GM12892 (cell line): ENCODE results near the gene ABCA1.
"Not testable (repeated sequence)": the region's sequence is repeated elsewhere in the genome, so short reads cannot be mapped to it uniquely, and the experiment has no call there.

Source experiments
- DNase-seq: peaks from one replicate; pipeline ENCODE4 v3.0.0; 2011; ENCODE audit not compliant: insufficient read length
- FAIRE-seq: peaks from 2 replicates; lab custom pipeline; 2011; peaks lifted over from hg19 to GRCh38; lab: Jason Lieb, UNC
- POLR2A ChIP-seq: IDR thresholded peaks from 2 replicates; pipeline ENCODE4 v1.6.1; 2011; ENCODE audit warnings: low read depth, low read length, control low read depth
- POLR2AphosphoS5 ChIP-seq: IDR thresholded peaks from 2 replicates; pipeline ENCODE4 v1.6.1; 2011; ENCODE audit warnings: low read depth, low read length, control low read depth
- TAF1 ChIP-seq: IDR thresholded peaks from 2 replicates; pipeline ENCODE4 v1.6.1; 2011; ENCODE audit warnings: low read depth, mild to moderate bottlenecking, control low read depth, low read length, borderline replicate concordance

ABCA1 gene

DNA sequence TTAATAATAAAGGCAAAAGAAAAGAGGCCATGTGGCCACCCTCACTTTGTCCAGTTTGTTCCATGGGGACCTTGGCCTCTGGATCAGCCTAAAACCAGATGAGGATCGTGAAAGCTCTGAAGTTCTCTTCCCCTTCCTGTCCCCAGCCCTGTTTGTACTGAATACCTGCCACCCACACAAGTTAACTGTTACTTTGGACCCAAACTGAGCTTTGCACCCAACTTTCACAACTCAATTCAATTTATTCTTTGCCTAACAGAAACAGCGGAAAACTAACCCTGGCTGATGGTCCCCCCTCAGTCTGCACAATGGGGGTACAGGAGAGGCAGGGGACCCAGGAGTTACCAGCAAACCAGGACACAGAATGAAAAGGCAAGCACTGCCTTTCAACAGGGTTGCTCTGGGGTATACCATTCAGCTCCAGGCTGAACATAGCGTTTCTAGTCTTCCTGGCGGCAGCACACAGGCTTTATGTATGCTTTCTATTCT is 28.2 kb downstream of the ABCA1 start:
- TF ChIP-seq POLR2A (no peak), POLR2AphosphoS5 (no peak), TAF1 (no peak)
- DNase-seq (no peak), FAIRE-seq (no peak)

DNA sequence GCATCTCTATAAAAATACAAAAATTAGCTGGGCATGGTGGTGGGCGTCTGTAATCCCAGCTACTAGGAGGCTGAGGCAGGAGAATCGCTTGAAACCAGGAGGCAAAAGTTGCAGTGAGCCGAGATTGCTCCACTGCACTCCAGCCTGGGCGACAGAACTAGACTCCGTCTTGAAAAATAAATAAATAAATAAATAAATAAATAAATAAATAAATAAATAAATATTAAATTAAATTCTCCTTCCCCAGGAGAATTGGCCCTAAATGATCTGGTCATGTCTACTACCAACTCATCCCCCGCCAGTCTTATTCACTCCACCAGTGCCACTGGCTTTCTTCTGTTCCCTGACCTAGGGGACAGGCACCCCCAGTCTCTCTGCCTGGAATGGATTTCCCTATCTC is 29.6 kb downstream of the ABCA1 start:
- FAIRE-seq, DNase-seq: not testable (repeated sequence)

DNA sequence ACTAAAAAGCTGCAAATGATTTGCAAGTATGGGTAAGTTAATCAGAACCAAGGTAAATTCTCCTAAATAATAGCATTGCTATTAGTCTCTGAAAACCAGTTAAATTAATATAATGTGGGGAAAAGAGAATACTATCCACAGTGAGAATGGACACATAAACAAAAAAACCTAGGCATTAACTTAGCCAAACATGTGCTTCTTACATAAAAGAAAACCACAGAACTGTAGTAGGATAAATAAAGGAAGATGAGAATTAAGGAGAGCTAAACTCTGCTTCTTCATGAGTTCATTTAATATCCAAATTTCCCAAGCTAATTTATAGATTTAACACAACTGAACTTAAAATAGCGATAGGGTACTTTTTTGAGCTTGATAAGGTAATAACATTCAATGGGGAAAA is 31.8 kb downstream of the ABCA1 start:
- no peak for DNase-seq
- TF ChIP-seq POLR2A, result no peak
- TF ChIP-seq TAF1, result no peak
- TF ChIP-seq POLR2AphosphoS5, result no peak
- FAIRE-seq, result no peak

DNA sequence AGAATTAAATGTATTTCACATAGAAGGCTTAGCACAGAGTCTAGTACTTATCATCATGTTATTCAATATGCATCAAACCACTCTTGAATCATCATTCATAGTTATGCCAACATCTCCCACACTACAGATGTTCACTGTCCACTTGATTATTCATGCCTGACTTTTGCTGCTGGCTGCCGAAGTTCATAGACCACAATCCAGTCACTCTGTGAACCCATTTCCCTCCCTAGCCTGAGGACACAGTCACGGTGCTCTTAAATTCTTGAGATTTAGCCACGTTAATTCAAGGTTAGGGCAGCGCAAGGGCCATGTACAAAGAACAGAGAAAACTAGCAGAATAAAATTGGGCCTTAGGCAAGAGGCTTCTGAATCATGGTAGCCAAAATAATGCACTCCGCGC is 32.4 kb downstream of the ABCA1 start:
- FAIRE-seq (no peak), DNase-seq (no peak)
- no peak for TF ChIP-seq POLR2A
- no peak for TF ChIP-seq TAF1
- no peak for TF ChIP-seq POLR2AphosphoS5

DNA sequence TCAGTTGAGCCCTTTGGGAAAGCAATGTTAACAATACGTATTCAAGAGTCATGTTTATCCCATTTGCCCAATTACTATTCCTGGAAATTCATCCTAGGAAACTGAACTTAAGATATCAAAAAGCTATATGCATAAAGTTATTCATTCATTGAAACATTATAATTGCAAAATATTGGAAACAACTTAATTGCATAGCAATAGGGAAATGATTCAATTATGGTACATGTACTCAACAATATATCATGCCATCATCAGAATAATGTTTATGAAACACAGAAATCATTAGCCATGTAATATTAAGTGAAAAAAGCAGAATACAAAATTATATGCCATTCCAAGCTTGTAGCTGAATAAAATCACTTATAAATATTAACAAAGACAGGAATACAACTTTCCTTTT is 35.3 kb downstream of the ABCA1 start:
- TF ChIP-seq POLR2A (no peak), POLR2AphosphoS5 (no peak), TAF1 (no peak)
- no peak for FAIRE-seq

DNA sequence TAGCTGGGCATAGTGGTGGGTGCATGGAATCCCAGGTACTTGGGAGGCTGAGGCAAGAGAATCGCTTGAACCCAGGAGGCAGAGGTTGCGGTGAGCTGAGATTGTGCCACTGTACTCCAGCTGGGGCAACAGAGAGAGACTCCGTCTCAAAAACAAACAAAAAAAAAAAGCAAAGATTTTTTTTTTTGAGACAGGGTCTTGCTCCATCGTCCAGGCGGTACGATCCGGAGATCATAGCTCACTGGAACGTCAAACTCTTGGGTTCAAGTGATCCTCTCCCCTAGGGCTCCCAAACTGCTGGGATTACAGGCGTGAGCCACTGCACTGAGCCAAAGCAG is 37.6 kb downstream of the ABCA1 start:
- FAIRE-seq, result no peak
- DNase-seq, result no peak
- no peak for TF ChIP-seq POLR2A
- no peak for TF ChIP-seq POLR2AphosphoS5
- no peak for TF ChIP-seq TAF1

More for the DNA sequence above, 35.3 kb downstream of the ABCA1 start:
- DNase-seq, result no peak

DNA sequence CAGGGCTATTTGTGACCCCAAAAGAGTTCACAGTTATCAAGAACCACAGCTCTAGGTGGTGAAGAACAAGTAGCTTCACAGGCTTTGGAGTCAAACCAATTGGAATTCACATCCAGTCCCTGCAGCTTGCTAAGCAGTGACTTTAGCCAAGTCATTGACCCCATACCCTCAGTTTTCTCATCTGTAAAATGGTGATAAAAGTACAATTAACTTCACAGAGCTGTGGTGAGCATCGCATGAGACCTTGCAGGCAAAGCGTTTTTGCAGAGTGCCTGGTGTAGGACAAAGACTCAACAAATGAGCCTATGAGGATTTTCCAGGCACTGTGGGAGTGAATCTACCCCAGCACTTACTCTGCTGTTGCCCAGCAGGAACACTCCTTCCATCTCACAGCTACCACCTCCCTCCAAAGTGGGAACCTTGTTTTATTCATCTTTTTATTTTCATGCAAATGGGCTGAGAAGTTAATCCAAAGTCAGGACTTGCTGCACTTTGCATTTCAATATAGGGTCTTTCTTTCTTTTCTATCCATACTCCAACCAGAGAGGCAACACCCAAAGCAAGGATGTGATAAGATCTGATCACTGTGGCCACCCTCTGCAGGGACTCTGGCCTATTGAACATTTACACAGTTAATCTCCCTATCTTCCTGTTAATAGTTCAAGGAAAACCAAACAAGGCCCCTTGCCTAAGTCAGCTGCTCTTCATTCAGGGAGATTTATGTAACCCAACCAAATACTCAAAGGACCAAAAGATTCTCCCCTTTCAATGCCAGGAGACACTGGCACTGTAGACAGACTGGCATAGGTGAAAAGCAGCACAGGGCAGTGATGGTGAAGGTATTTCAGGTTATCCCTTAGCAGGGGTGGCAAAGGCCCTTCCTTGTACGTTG is 41.9 kb downstream of the ABCA1 start:
- DNase-seq (no peak), FAIRE-seq (no peak)
- TF ChIP-seq POLR2A (no peak), TAF1 (no peak), POLR2AphosphoS5 (no peak)

DNA sequence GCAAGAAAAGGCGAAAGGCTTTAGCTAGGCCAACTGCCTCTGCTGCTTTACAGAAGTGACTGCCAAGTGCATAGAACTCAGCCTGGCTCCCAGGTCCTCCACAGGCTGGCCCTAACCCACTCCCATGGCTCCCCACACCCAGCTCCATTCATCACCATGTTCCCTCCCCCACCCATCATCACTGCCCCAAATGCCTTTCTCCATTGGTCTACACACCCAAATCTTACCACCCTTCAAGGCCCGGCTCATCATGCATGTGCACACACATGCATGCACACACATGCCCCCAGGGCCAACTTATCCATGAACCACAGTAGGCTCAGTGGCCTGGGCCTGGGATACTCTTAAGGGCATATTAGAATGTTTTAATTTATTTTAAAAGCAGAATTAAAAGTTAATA is 44.8 kb downstream of the ABCA1 start:
- FAIRE-seq (no peak), DNase-seq (no peak)
- TF ChIP-seq POLR2AphosphoS5 (no peak), POLR2A (no peak), TAF1 (no peak)

DNA sequence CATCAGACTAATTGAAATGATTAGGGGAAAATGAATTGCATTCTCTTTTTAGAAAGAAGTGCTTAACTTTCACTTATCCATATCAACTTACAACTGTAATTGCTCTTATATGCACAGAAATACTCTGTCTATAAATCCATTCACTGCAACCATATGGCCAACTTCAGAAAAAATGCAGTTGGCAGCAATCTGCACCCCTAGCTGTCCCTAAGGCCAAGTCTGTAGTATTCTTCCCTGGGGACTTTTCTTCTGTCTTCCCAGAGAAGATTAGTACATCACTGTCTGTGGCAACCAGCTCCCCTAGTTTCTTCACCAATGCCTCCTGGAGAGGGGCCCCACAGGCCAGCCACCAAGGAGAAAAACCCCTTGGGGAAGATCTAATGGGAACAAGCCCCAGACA is 45.4 kb downstream of the ABCA1 start:
- no peak for TF ChIP-seq POLR2A
- no peak for TF ChIP-seq TAF1
- TF ChIP-seq POLR2AphosphoS5, result no peak
- DNase-seq (no peak), FAIRE-seq (no peak)

DNA sequence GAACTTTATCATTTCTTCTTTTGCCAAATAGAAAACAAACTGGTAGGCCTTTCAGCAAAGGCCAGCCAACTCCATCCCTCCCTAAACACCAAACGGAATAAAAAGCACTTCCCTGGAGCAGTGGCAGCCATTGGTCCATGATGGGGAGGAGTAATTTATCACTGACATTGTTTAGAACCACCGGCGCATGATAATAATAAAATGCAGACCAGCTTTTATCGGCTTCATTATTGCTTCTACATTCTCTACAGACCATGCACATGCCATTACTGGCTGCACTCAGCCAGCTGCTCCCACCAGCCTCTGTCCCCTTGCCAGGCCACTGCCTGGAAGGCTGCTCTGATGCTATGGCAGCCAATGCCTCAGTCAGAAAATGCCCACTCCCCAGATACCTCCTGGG is 45.9 kb downstream of the ABCA1 start:
- no peak for DNase-seq
- no peak for TF ChIP-seq TAF1
- TF ChIP-seq POLR2AphosphoS5, result no peak
- no peak for TF ChIP-seq POLR2A
- FAIRE-seq, result no peak

DNA sequence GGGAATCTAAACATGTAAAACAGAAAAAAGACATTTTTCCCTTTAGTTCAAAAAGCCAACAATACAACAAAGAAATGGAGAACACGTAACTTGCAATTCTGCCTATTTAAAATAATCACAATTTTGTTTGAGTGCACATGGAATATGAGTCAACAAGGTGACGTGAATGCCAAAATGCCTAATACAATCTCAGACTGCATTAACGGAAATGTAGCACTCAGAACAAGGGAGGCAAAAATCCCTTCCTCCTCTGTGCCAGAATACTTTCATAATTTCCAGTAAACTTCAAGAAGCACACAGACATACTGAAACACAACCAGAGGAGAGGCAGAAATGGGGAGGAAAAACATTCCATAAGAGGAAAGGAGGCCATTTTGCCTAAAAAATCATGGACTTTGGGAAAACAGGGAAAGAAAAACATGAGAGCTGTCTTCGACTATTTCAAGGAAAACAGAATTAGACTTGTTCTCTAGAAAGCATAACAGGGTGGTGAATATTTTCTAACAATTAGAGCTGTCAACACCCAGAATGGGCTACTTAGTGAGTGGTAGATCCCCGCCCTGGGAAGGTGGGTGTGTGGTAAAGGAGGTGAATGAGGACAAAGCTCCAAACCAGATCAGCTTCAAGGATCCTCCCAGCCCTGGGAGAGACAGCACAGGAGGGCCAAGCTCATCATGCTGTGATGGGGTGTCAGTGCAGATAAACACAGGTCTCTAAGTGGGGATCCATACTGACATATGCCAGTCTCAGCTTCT is 48.2 kb downstream of the ABCA1 start:
- FAIRE-seq, result no peak
- TF ChIP-seq POLR2AphosphoS5 (no peak), POLR2A (no peak), TAF1 (no peak)
- no peak for DNase-seq

DNA sequence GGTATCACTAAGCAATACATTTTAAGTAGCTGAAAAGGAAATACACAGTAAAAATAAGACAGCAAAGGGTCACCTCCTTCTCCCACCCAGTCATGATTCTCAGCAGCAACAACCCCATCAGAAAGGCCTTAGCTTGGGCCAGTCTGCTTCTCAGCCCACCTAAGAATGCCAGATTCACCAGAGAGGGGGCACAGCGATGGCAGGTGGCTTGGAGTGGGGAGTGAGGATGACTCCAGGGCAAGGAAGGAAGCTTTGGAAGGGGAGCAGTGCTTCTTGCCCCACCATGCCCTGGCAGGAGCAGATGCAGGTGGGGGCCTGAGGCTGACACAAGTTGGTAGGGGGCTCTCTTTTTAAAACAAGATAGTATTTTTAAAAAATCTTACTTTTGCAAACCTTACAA is 51.4 kb downstream of the ABCA1 start:
- DNase-seq (no peak), FAIRE-seq (no peak)
- no peak for TF ChIP-seq TAF1
- no peak for TF ChIP-seq POLR2AphosphoS5
- no peak for TF ChIP-seq POLR2A
